Right atrium auricular region (tissue), 2 donors: ENCODE results near the gene DCC. TPM values are rescaled to one million over a fixed set of nuclear protein-coding genes. Genes with fewer than 3 reads are reported as not detected.

ENCODE experiments used
- DNase-seq: peaks from one replicate; pipeline ENCODE4 v3.0.0-alpha.2; 2019; ENCODE audit warnings: low spot score
- H3K27ac ChIP-seq, 2 donors: fragments of 200-600 bp; sonication (generic); 1 replicate in 1 of 2; 2 replicates in 1 of 2; pipeline ENCODE4 v1.5.1; 2016 to 2019
- H3K27me3 ChIP-seq, 2 donors: fragments of 200-600 bp; sonication (generic); one replicate each; pipeline versions ENCODE4 v1.5.1 to v1.6.0; 2017 to 2019
- H3K36me3 ChIP-seq: fragments of 200-600 bp; sonication (generic); one replicate; pipeline ENCODE4 v1.5.1; 2016
- H3K4me1 ChIP-seq, 2 donors: fragments of 200-600 bp; sonication (generic); one replicate each; pipeline versions ENCODE4 v1.5.1 to v1.6.0; 2017 to 2019
- H3K4me3 ChIP-seq, 2 donors: fragments of 200-600 bp; sonication (generic); 1 replicate in 1 of 2; 2 replicates in 1 of 2; pipeline ENCODE4 v1.5.1; 2017 to 2019; ENCODE audit warnings: mild to moderate bottlenecking in 1 of 2, moderate library complexity in 1 of 2
- H3K9me3 ChIP-seq, 2 donors: fragments of 200-600 bp; sonication (generic); one replicate each; pipeline ENCODE4 v1.5.1; 2019
- total RNA-seq, 2 donors: library from RNA; depleted of rRNA; stranded (reverse); fragments of >200 nt; gene quantifications; one replicate each; pipeline ENCODE4 v1.1.0, GENCODE V29; 2016
- TF ChIP-seq, protein P1 (sequence below), 2 donors: fragments of 200-600 bp; sonication (generic); IDR thresholded peaks; one replicate each; pipeline ENCODE4 v1.5.1; 2019; ENCODE audit warnings: antibody characterized with exemption in 2 of 2

Gene DCC
- total RNA-seq, 2 donors from 2014 or later: not detected

DNA sequence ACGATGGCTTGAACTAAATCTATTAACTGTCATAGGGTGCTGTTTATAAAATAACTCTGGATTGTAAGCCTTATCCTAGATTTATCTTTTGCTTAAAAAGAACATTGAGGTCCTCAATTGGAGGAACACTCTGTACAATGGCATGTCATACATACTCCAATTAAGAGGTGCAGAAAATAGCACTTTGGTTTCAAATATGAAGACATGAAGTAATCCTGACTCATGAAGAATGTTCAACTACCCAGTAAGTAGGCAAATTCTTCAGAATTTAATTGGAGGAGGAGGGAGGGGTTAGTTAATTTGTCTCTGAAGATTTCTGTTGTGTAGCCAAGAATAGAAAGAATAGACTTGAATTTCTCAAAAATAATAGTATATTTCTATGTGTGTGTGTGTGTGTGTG, 36.1 kb downstream of the DCC start:
- H3K27me3 ChIP-seq: no peaks in the 10 kb centered on the region

DNA sequence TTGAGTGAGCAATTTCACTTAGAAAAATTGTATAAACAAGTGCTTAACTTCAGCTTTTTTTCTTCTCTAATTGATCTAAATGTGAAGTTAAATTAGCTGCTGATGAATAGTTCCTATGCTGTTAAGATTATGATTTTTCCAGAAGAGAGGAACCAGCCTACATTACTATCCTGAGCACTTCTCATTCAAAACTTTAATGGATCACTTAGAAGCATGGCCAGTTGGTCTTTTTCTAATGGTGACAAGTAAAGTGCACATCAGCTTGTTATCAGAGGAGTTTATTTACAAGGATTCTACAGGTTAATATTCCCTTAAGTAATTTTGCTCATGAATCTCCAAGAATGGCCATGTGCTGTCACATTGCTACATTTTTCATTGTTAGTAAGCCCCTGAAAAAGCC, 37.1 kb downstream of the DCC start:
- no peak for DNase-seq

More for the DNA sequence above, 36.1 kb downstream of the DCC start:
- Histone ChIP-seq H3K4me3 (no peak overlapping the region), H3K4me1 (no peaks in the 10 kb centered on the region), H3K36me3 (no peaks in the 10 kb centered on the region), H3K27ac (no peak overlapping the region), H3K9me3 (no peaks in the 10 kb centered on the region)
- TF ChIP-seq, protein P1, sequence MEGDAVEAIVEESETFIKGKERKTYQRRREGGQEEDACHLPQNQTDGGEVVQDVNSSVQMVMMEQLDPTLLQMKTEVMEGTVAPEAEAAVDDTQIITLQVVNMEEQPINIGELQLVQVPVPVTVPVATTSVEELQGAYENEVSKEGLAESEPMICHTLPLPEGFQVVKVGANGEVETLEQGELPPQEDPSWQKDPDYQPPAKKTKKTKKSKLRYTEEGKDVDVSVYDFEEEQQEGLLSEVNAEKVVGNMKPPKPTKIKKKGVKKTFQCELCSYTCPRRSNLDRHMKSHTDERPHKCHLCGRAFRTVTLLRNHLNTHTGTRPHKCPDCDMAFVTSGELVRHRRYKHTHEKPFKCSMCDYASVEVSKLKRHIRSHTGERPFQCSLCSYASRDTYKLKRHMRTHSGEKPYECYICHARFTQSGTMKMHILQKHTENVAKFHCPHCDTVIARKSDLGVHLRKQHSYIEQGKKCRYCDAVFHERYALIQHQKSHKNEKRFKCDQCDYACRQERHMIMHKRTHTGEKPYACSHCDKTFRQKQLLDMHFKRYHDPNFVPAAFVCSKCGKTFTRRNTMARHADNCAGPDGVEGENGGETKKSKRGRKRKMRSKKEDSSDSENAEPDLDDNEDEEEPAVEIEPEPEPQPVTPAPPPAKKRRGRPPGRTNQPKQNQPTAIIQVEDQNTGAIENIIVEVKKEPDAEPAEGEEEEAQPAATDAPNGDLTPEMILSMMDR (IDR thresholded peaks at IDR 0.05): no peak
- DNase-seq: no peak

DNA sequence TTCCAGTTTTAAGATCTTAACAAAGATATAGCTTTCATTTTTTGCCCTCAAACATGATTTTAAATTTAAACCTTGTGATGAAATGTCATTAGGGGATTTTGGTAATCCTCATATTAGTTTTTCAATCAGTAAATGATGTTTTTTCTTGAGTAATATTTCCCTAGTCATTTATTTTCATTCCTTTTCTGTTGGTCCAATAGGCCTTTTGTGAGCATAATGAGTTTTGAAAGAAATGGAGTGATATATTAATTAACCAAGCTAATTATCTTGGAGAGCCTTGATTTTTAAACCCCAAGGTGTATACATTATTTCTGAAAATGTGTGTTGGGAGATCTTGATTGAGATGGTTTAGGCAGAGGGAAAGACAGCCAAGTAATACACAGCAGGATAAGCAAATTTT, 46.3 kb downstream of the DCC start:
- no peaks in the 10 kb centered on the region for H3K4me1 ChIP-seq
- no peaks in the 10 kb centered on the region for H3K36me3 ChIP-seq
- no peak overlapping the region for H3K27ac ChIP-seq
- TF ChIP-seq, protein P1 (IDR thresholded peaks at IDR 0.05): no peak
- no peaks in the 10 kb centered on the region for H3K9me3 ChIP-seq
- H3K4me3 ChIP-seq: no peak overlapping the region
- H3K27me3 ChIP-seq: no peaks in the 10 kb centered on the region
- no peak for DNase-seq

More for the DNA sequence above, 37.1 kb downstream of the DCC start:
- H3K36me3 ChIP-seq: no peaks in the 10 kb centered on the region
- no peak overlapping the region for H3K27ac ChIP-seq
- H3K4me3 ChIP-seq: no peak overlapping the region
- TF ChIP-seq, protein P1 (IDR thresholded peaks at IDR 0.05): no peak
- no peaks in the 10 kb centered on the region for H3K27me3 ChIP-seq
- H3K4me1 ChIP-seq: no peaks in the 10 kb centered on the region
- no peaks in the 10 kb centered on the region for H3K9me3 ChIP-seq

DNA sequence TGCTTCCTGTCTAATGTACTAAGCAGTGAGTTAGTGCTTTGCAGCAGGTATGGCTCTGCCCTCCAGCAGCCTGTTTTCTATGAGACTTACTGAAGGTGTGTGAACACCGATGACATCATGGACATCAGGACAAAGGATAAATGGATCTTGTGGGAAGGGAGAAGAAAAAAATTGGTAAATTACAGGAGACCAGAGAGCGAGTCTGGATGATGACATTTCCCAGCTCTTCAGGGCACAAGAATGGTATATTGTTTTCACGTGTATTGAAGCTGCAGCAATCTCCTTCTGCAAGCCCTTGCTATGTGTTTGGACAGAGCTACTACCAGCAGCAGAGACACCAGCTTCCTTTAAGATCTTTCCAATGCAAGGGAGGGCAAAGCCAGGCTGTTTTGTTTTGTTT, 47.2 kb downstream of the DCC start:
- no peak for DNase-seq
- no peak overlapping the region for H3K4me3 ChIP-seq
- H3K27me3 ChIP-seq: no peaks in the 10 kb centered on the region
- no peaks in the 10 kb centered on the region for H3K36me3 ChIP-seq
- TF ChIP-seq, protein P1 (IDR thresholded peaks at IDR 0.05): no peak
- no peak overlapping the region for H3K27ac ChIP-seq
- no peaks in the 10 kb centered on the region for H3K4me1 ChIP-seq
- H3K9me3 ChIP-seq: no peaks in the 10 kb centered on the region

DNA sequence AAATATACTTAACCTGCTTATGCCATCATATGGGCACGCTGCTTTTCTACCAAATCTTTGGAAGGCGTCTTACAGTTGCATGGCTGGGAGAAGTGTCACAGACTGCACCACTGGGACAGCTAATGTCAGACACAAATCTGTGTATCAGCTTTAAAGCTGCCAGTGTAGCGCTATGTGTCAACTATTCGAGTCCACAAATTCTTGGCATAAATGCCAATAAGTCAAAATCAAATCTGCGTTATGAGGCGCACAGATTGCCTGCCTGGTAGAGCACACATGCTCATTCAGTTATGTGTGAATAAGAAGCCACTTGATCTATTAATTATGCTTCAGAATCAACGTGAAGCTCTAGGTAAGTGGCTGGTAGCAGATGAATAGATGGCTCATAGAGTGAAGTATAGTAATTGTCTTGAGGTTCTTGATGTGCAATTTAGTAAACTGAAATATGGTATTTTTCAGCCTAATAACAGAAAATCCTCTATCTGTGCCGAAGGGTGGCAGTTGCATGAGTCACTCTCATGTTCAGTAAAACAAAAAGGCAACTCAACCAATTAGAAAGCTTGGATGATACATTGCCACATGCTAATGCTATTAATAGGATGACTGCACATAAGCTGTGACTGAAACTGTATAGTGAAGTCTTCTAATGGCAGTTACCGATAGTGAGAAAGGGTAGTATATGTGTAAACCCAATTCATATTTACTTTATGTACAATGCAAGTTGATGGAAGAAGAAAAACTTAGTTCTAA, 52.0 kb downstream of the DCC start:
- Histone ChIP-seq H3K36me3 (no peaks in the 10 kb centered on the region), H3K27me3 (no peaks in the 10 kb centered on the region), H3K4me3 (no peak overlapping the region), H3K4me1 (no peaks in the 10 kb centered on the region), H3K27ac (no peak overlapping the region), H3K9me3 (no peaks in the 10 kb centered on the region)
- TF ChIP-seq, protein P1 (IDR thresholded peaks at IDR 0.05): no peak
- DNase-seq: no peak

DNA sequence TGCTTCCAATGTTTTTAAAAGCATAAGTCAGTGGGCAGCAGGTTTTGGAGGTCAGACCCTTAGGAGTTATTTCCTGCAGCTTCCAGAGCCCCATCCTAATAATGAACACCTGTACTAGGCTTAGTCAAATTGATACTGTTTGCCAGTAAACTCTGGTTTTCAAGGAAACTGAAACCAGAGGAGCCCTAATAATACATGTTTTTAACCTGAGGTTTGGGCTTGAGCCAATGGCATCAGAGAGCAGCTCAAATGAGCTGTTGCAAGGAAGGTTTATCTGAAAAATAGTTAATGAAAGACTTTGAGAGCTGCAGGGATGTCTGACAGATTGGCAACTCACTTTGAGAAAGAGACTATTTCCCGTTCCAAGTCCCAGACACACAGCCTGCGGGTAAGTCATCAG, 54.6 kb downstream of the DCC start:
- no peaks in the 10 kb centered on the region for H3K36me3 ChIP-seq
- no peak overlapping the region for H3K4me3 ChIP-seq
- no peak overlapping the region for H3K27ac ChIP-seq
- TF ChIP-seq, protein P1 (IDR thresholded peaks at IDR 0.05): no peak
- DNase-seq: no peak
- H3K27me3 ChIP-seq: no peaks in the 10 kb centered on the region
- H3K4me1 ChIP-seq: no peaks in the 10 kb centered on the region
- no peaks in the 10 kb centered on the region for H3K9me3 ChIP-seq
